Putamen (tissue), 1 donor: Measurements from ENCODE around the gene ABHD2.

ENCODE experiments used
- DNase-seq: peaks from one replicate; pipeline ENCODE4 v3.0.0-alpha.2; 2016; ENCODE audit warnings: low spot score

The ABHD2 gene

DNA sequence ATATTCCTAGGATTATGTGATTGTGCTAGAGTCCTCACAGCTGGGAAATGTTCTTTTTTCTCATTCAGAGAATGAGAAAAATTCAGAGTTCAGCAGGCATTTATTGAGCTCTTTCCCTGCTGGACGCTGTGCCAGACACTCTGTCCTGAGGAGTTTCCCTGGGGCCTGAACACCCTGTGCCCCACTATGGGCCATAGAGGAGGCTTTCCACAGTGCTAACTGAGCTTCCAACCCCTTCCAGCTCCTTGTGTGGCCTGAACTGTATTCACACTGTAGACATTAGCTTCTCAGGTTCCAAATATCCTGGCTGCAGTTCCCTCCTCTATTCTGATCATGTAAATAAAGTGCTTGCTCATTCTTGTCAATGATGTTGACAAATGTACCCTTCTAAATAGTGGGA lies 10.0 kb downstream of the ABHD2 start:
- DNase-seq, result no peak

DNA sequence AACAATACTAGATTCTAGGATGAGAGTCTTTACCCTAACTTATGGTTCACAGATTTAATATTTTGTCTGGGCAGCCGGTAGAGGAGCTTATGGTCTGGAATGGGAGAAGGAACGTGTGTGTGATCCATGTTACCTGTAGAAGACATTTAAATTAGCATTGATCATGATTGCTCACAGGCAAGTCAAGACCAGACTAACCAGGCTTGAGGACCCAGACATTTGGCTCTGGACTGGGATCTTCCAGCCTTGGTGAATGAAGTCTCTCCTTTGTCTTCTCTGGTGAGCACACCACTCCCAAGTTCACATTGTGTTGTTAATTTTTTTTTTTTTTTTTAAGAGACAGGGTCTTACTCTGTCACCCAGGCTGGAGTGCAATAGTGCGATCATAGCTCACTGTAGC lies 11.7 kb downstream of the ABHD2 start:
- no peak for DNase-seq

DNA sequence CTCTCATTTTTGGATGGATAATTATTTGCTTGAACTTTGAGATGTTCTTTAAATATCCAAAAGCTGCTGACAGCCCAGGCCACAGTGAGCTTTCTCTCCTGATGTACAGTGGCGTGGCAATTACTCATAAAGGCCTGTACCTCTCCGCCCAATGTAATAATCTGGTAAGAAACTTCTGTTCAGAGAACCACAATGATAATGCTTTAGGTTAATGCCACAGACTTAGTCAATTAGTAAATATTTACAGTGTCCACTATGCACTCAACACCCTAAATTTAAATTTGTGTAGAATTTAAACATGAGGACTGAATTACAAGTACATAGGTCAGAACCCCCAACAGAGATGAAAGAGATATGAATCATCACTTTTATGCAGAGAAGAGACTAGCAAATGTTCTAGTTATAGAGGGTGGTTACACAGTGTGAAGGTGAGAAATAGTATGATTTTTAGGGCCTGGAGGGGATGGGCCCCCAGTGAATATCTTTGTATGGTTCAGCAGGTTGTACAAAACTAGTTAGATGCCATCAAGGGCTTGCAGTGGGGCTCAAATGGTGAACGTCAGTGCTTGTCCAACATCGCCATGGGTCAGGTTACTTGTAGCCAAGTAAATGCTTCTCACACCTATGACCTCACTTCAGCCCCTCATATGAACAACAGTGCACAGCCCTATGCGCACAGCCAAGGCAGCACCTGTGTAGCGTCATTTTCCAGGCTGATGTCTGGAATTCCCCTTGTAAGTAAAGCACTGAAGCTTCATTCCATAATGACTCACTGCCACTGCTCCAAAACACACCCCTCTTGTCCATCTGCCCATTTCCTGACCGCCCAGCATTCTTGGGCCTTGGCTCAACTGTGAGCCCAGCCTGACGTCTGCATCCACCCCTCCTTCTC lies 13.3 kb downstream of the ABHD2 start:
- DNase-seq, result no peak

DNA sequence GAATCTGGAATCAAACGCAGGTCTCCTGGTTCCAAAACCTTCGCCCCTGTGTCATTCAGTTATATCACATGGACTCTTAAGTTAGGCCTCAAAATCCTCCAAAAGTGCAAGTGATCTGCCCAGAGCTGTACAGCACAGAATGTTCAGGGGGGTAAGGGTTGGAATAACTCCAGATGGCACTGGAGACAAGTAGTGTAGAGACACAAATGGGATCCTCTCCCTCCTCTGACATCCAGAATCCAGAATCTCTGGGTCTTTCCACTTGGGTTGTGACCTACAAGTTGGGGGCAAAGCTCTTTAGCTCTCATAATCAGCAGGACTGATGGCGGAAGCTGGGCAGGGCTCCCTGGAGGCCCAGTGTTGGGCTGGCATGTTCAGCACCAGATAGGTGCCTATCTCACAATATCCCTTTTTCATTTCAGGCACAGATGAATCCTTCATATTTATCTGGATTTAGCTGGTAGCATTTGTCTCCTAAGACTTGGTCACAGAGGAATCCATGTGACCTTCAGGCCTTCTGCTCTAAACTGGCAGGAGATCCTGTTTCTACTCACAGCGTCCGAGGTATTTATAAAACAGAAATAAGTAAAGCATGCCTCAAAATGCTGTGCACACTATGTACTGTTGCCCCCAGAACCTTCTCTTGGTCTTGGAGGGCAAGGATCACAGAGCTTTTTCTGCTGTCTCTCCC lies 15.4 kb downstream of the ABHD2 start:
- no peak for DNase-seq

DNA sequence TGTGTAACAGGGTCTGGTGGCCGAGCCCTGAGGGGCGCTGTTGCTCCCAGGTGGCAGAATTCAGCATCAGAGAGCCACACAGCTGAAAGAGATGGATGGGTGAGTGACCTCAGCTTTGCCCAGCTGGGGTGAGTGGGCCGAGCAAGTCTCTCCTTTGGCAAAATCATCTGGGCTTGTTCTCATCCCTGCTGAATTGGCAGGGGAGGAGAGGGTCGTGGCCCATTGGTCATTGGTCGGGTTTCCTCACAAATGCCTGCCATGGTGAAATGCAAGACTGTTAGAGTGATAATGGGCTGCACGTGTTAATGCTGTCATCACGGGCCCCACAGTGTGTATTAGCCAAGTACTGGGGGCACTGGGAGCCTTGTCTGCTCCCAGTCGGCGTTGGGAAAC lies 15.9 kb downstream of the ABHD2 start:
- DNase-seq, result no peak

DNA sequence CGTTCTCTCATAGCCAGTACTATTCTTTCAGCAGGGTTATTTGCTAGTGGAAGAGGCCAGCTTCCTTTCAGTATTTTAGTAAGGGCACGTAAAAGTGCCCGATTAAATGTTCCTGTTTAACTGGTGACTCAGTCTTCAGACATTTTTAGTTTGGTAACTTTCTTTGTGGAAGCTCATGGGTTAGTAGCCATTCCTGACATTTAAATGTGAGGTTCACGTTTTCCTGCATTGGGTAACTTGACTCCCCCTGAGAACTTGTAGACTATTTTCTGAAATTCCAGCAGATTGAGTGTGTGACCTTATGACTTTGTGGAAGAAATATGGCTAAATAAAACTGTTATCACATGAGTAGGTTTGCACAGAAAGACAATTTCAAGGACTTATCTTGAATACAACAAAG lies 16.9 kb downstream of the ABHD2 start:
- no peak for DNase-seq

DNA sequence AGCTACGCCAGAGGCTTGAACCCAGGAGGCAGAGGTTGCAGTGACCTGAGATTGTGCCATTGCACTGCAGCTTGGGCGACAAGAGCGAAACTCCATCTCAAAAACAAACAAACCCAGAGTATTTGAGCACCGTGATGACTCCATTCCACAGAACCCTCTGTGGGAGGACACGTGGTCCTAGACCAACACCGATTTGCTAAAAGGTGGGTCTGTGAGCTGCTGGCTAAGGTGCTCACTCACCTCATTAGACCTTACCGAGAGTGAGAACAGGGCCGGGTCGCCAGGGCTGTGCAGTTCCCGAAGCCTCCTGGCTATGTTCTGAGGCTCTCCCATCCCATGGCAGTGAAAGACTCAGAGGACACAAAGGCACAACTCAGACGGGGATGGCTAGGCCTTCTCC lies 17.9 kb downstream of the ABHD2 start:
- DNase-seq, result no peak

DNA sequence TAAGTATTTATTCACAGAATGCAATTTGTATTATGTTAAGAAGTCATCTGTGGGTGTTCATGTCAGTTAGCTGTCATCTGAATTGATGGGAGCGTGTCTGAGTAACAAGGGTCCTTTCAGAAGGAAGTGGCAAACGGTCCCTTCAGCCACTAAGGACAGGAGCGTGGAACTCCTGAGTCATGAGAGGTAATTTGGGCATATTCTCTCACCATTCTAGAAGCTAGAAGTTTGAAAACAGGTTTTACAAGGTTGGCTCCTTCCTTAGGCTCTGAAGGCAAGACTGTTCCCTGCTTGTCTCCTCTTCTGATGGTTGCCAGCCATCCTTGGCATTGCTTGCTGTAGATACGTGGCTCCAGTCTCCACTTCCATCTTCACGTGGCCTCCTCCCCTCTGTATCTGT lies 19.7 kb downstream of the ABHD2 start:
- no peak for DNase-seq

DNA sequence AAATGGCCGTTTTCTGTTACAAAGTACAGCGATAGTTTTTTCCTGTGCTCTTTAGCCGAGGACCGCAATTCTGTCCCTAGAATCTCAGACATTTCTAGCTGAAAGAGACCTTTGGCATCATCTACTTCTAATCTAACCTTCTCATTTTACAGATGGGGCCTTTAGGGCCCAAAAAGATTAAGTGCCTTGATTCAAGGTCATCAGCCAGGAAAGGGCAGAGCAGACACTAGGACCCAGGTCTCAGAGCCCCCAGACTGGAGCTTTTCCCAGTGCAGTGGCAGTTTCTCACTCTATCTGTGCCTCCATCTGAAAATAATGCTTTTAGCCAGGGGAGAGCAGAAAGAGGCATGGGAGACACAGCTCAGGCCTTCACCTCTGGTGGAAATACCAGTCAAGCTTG lies 20.6 kb downstream of the ABHD2 start:
- DNase-seq, result no peak

DNA sequence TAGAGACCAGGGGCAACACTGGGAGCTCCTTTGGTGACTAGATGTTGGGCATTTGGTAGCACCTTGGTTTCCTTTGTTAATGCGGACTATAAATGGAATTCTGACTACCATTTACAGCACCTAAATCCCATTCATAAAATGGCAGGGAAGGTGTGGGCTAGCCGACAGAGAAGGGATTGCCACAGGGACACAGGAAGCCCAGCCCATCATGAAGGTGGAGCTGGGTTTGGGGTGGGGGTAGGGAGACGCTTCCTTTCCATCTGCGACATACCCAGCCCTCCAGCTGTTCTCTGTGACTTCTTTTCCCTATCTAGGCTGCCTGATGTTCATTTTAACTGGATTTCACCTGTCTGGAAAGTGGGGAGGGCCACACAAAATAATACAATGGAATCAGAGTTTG lies 21.0 kb downstream of the ABHD2 start:
- no peak for DNase-seq

DNA sequence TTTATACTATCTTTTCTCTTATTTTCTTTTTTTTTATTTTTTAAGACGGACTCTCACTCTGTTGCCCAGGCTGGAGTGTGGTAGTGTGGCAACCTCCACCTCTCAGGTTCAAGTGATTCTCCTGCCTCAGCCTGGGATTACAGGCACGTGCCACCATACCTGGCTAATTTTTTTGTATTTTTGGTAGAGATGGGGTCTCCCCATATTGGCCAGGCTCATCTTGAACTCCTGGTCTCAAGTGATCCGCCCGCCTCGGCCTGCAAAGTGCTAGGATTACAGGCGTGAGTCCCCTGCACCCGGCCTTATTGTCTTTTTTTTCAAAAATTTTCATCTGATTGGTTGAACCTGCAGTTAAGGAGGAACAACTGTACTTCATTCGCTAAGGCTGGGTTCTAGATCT lies 21.8 kb downstream of the ABHD2 start:
- no peak for DNase-seq

DNA sequence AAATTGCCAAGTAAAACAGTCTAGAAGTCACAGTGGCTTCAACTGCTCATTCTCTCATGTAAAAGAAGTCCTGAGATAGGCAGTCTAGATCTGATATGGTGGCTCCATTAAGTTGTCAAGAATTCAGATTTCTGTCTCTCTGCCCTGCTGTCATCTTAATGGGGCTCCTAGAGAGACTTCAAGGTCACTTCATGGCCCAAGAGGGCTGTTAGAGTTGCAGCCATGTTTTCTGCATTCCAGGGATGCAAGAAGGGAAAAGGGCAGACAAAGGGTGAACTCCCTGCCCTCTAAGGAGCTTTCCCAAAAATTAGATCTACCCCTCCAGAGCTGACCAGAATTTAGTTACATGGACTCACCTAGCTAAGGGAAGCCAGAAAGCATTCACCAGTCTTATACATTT lies 23.1 kb downstream of the ABHD2 start:
- DNase-seq, result no peak

DNA sequence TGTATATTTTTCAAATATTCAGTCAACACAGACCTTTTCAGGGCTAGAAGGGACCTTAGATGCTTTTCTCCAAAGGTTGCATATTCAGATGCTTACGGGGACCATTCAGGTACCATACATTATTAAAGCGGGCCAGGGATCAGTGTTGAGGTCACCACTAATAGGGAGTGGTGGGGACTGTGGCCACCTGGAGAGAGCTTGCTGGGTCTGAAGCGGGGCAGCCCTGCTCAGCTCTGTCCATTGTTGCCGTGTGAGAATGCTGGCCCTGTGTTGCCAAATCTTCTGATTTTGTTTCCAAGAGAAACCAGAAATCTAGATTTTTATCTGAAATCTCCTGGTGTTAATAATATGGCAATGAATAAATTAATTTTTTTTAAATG lies 23.7 kb downstream of the ABHD2 start:
- DNase-seq, result no peak

DNA sequence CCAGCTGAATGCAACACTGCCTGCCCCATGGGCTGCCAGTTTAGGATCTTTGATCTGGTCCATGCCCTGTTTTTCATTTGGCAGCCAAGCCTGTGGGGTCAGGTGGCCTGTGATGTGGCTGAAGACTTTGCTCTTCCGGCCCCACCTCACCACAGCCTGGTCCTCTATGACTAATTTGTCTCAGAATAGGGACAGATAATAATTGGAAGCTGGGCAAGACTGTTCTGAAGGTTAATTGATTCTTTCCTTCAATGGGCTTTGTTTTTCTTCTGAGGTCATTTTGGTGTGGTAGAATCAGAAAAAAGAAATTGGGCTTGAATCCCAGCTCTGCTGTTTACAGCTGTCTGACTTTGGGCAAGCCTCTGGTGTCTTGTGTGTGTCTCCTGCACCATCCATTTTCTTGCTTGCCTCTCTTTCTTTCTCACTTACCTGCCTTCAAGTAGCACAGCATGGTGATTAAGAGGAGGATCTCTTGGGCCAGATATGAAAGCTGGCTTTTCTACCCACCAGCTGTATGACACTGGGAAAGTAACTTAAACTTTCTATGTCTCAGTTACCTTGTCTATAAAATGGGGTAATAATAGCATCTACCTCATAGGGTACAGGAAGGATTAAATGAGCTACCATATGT lies 24.2 kb downstream of the ABHD2 start:
- DNase-seq, result no peak

DNA sequence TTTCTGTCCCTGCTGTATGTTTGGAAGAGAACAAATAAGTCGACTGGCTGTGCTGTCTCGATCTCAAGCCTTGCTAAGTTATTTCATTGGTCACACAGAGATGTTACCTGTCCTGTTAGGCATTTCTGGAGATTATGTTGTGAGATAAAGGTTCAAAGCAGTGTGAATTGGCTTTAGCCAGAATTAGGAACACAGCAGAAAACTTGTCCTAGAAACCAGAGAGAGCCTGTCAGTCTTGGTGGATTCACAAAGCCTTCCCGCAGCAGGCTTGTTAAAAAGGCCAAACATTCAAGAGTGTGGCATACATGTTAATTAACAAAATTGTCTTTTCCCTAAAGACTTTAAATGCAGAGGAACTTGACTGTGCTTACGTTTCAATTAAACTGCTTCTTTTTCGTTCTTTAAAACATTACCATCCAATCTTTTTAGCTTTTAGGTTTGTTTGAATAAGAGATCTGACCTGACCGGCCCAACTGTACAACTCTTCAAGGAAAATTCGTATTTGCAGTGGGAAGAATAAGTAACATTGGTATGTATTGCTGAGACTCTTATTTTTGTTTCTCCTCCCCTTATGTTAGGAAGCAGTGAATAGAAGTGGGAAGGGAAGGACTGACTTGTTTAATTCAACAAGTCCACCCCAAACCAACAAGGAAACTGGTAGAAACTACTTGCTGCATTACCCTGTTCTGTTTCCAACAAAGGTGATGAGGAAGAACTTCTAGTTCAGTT lies 25.2 kb downstream of the ABHD2 start:
- DNase-seq, result no peak

DNA sequence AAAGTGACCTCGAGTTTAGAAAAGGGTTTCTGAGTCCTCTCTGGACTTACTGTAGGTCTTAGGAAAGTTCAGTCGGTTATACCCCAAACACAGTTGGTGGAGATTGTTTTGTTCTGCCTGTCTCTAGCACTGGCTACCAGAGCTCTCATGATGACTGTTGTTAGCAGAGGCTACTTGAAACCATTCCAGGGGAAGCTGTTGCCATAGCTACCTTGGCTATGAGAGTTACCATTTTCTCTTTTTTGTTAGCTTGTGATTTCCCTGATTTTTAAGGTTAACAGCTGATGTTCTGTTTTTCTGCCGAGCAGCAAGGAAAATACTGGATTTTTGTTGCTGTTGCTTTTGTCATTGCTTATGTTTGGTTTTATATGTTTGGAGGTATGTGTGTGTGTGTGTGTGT lies 26.7 kb downstream of the ABHD2 start:
- DNase-seq, result no peak

DNA sequence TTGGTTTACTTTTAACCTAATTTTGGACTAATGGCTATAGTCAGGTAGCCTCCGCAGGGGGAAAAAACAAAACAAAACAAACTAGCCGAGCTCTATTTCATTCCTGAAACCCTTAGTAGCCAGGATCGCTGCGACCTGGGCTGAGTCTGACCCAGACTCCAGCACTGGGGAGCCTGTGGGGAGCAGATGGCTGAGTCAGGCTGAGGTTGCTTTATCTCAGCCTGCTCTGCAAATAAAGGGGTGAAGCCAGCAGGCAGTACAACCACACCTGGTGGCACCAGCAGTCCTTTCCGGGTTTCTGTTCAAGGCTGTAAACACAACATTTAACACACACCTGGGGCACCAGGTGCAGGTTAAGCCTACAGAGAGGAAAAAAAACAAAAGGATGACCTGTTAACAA lies 27.3 kb downstream of the ABHD2 start:
- DNase-seq, result no peak

DNA sequence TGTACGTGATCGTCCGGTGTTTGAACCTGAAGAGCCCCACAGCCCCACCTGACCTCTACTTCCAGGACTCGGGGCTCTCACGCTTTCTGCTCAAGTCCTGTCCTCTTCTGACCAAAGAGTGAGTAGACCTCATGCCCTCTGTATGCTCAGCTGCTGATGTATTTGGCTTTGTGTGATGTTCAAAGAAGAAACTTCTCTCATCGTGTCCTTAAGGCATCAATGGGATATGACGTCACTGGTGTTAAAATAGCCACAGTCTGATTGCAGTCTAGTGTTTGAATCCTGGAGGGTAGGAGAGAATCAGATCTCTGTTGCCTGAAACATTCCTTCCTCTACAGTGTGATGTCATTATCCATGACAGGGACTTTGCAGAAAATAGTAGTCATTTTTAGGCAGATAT lies 28.1 kb downstream of the ABHD2 start:
- DNase-seq, result no peak

DNA sequence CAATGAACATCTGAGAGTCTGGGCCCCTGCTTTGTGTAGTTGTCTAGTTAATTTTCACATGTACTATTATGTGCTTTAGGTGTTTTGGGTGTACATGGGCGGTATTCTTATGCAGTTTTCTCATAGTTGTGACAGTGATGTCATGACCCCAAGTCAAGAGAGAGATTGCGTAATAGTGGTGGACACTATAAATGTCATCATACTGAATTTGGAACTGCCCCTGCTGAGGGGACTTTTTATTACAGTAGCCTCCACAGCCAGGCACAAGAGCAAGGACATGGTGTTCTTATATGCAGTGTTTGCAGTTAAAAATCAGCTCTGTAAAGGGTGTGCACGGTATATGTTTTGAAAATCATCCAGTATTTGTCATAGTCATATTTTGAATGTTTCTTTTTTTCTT lies 29.5 kb downstream of the ABHD2 start:
- no peak for DNase-seq

DNA sequence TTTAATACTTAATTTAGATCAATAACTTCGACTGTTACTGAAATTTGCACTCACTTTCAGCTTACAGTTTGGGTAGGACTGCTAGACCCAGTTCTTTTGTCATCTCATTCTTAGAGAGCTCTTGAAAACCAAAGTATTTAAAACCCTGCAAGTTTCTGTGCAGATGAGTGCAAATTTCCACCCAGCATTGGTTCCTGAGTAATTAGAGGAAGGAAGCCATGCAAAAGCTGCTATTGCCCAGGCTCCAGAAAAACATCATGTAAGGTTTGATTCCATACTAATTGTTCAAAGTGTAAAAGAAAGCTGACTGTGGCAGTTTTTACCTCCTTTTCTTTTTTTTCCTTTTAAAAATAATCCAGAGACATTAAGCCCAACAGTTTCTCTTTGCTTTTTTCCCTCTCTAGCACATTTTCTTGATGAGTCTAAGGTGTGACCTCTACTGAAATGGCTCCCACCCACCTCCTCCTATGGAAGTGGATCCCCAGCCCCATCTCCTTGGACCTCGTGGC lies 30.3 kb downstream of the ABHD2 start:
- DNase-seq, result no peak

DNA sequence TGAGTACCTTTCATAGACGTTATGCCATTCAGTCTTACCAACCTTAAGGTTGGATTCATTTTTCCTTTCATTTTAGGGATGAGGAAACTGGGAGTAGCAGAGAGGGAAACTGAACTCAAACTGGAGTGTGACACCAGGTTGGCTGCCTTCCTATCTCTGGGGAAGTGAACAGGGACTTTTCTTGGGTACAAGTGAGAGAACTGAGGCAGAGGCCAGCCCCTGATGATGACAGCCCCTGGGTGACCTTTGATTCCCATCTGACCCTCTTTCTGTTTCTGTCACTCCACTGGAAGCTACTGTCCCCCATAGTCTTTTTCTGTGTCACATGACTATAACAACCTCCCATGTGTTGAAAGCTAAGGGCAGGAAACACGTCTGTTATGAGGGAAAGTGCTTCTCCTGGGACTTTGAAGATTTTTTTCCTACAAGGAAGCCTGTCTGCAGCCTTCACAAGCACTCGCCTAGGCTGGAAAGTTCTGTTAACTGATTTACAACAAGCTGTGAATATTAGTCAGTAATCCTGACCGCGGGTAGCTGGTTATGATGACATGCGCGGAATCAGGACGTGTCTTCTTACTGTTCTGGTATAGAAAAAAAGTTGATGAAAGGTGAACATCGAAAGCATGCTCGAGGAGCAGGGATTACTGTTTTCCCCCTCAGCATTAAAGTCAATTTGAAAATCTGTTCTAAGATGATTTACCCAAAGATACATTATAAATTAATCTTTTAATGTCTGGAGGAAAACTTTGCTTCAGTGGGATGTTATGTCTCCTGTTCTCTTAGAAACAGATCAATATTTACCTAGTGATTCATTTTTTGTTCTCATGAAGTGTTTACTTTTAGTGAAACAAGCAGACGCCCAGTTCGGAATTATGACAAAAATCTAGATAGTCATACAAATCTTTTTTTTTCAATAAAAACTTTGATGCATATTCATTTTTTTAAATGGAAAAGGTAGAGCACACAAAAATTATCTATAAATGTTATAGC lies 31.5 kb downstream of the ABHD2 start:
- DNase-seq, result no peak
